Upper lobe of left lung (tissue), 4 donors: ENCODE data around the gene B3GNT3.

Source experiments
- EP300 ChIP-seq, 4 donors: sonication (generic); formaldehyde crosslinking; IDR thresholded peaks; one replicate each; pipeline ENCODE4 v1.5.1; 2017; ENCODE audit warnings: antibody characterized with exemption in 4 of 4, control low read depth in 2 of 4
- POLR2A ChIP-seq, 4 donors: fragments of 450-650 bp; IDR thresholded peaks; one replicate each; pipeline ENCODE4 v1.5.1; 2016 to 2017; ENCODE audit warnings: antibody characterized with exemption in 4 of 4, mild to moderate bottlenecking in 2 of 4
- TF ChIP-seq, protein P1 (sequence below), 6 experiments: fragments of 450-650 bp in 4 of 6; fragments of 200-600 bp in 2 of 6; sonication (generic) in 2 of 6; IDR thresholded peaks; one replicate each; pipeline ENCODE4 v1.5.1; 2016 to 2019; ENCODE audit warnings: antibody characterized with exemption in 6 of 6

DNA sequence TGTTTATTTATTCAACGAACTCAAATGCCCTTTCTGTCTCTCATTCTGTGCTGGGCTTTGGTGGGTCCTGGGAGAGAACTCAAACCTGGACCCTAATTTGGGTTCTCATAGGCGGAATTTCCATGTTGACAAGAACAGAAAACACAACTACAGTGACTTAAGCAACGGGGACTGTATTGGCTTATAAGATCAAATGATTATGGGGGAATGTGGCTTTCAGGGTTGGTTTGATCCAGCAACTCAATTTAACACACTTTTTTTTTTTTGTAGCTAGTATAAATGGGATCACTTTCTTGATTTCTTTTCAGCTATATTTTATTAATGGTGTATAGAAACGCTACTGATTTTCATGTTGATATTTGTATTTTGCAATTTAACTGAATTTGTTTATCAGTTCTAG, 33.8 kb upstream of the B3GNT3 start:
- TF ChIP-seq EP300 (IDR thresholded peaks at IDR 0.05) (no peak), POLR2A (IDR thresholded peaks at IDR 0.05) (no peak)
- TF ChIP-seq, protein P1, sequence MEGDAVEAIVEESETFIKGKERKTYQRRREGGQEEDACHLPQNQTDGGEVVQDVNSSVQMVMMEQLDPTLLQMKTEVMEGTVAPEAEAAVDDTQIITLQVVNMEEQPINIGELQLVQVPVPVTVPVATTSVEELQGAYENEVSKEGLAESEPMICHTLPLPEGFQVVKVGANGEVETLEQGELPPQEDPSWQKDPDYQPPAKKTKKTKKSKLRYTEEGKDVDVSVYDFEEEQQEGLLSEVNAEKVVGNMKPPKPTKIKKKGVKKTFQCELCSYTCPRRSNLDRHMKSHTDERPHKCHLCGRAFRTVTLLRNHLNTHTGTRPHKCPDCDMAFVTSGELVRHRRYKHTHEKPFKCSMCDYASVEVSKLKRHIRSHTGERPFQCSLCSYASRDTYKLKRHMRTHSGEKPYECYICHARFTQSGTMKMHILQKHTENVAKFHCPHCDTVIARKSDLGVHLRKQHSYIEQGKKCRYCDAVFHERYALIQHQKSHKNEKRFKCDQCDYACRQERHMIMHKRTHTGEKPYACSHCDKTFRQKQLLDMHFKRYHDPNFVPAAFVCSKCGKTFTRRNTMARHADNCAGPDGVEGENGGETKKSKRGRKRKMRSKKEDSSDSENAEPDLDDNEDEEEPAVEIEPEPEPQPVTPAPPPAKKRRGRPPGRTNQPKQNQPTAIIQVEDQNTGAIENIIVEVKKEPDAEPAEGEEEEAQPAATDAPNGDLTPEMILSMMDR (IDR thresholded peaks at IDR 0.05), result no peak
